HL-60 (cell line): ENCODE results near the gene VEGFD.

Experiments used
- GABPA ChIP-seq: IDR thresholded peaks from 2 replicates; pipeline ENCODE4 v1.6.1; 2012; ENCODE audit warnings: low read depth
- POLR2AphosphoS5 ChIP-seq: IDR thresholded peaks from 2 replicates; pipeline ENCODE4 v1.6.1; 2012; ENCODE audit warnings: low read depth
- TF ChIP-seq, protein P1 (sequence below): IDR thresholded peaks from one replicate; pipeline ENCODE4 v1.5.1; 2011; ENCODE audit warnings: low read length, control low read depth, inconsistent platforms; ENCODE audit not compliant: insufficient read depth

DNA sequence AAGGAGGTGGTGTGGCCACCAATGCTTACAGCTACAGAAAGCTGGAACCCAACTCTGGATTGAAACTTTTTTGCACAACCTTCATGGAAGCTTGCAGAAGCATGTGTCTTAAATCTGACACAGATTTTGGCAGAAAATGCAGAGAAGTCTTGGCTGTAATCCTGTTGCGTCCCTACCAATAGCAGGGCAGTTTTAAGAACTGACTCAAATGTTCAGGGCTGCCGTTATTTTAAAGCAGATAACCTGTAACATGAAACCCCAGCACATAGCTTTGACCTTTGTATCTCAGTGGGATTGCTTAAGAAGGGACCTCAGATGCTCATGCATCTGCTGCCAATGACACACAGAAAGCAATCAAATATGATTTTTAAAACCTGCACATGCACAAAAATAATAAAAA lies at the start of gene VEGFD:
- TF ChIP-seq POLR2AphosphoS5: no peak
- TF ChIP-seq, protein P1, sequence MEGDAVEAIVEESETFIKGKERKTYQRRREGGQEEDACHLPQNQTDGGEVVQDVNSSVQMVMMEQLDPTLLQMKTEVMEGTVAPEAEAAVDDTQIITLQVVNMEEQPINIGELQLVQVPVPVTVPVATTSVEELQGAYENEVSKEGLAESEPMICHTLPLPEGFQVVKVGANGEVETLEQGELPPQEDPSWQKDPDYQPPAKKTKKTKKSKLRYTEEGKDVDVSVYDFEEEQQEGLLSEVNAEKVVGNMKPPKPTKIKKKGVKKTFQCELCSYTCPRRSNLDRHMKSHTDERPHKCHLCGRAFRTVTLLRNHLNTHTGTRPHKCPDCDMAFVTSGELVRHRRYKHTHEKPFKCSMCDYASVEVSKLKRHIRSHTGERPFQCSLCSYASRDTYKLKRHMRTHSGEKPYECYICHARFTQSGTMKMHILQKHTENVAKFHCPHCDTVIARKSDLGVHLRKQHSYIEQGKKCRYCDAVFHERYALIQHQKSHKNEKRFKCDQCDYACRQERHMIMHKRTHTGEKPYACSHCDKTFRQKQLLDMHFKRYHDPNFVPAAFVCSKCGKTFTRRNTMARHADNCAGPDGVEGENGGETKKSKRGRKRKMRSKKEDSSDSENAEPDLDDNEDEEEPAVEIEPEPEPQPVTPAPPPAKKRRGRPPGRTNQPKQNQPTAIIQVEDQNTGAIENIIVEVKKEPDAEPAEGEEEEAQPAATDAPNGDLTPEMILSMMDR: no peak
- no peak for TF ChIP-seq GABPA
